PC-3 (cell line): ENCODE measurements around the gene HOXB1.
"Not testable (repeated sequence)": the region's sequence is repeated elsewhere in the genome, so short reads cannot be mapped to it uniquely, and the experiment has no call there.

Source experiments
- EZH2 ChIP-seq: fragments of 300-600 bp; sonication (generic); IDR thresholded peaks from one replicate; pipeline ENCODE4 v1.6.1; 2017; ENCODE audit warnings: antibody characterized with exemption, mild to moderate bottlenecking, low read length; ENCODE audit not compliant: unreplicated experiment
- TF ChIP-seq, protein P1 (sequence below): fragments of 300-600 bp; sonication (generic); conservative IDR thresholded peaks from 2 replicates; pipeline ENCODE4 v1.5.1; 2017; ENCODE audit warnings: antibody characterized with exemption, low read depth, mild to moderate bottlenecking, low read length

DNA sequence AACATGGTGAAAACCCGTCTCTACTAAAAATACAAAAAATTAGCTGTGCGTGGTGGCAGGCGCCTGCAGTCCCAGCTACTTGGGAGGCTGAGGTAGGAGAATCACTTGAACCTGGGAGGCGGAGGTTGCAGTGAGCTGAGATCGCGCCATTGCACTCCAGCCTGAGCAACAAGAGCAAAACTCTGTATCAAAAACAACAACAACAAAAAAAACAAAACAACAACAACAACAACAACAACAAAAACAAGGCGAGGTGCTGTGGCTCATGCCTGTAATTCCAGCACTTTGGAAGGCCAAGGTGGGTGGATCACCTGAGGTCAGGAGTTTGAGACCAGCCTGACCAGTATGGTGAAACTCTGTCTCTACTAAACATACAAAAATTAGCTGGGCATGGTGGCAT, 21.1 kb downstream of the HOXB1 start:
- TF ChIP-seq, protein P1, sequence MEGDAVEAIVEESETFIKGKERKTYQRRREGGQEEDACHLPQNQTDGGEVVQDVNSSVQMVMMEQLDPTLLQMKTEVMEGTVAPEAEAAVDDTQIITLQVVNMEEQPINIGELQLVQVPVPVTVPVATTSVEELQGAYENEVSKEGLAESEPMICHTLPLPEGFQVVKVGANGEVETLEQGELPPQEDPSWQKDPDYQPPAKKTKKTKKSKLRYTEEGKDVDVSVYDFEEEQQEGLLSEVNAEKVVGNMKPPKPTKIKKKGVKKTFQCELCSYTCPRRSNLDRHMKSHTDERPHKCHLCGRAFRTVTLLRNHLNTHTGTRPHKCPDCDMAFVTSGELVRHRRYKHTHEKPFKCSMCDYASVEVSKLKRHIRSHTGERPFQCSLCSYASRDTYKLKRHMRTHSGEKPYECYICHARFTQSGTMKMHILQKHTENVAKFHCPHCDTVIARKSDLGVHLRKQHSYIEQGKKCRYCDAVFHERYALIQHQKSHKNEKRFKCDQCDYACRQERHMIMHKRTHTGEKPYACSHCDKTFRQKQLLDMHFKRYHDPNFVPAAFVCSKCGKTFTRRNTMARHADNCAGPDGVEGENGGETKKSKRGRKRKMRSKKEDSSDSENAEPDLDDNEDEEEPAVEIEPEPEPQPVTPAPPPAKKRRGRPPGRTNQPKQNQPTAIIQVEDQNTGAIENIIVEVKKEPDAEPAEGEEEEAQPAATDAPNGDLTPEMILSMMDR = not testable (repeated sequence)
- TF ChIP-seq EZH2 = not testable (repeated sequence)
